Prostate gland (tissue), 2 donors: ENCODE results near the gene CXCR4. TPM values are rescaled to one million over a fixed set of nuclear protein-coding genes. Genes with fewer than 3 reads are reported as not detected.

Experiments
- DNase-seq: peaks from one replicate; pipeline ENCODE4 v3.0.0-alpha.2; 2019; ENCODE audit warnings: low spot score
- H3K27ac ChIP-seq, 2 donors: fragments of 200-600 bp; sonication (generic); 2 replicates each; pipeline ENCODE4 v1.5.1; 2017 to 2019
- H3K27me3 ChIP-seq: fragments of 200-600 bp; sonication (generic); replicated peaks from 2 replicates; pipeline ENCODE4 v1.5.1; 2019; ENCODE audit not compliant: insufficient read depth
- H3K36me3 ChIP-seq, 2 donors: fragments of 200-600 bp; sonication (generic); 1 replicate in 1 of 2; 2 replicates in 1 of 2; pipeline versions ENCODE4 v1.5.1 to v1.8.1; 2017 to 2019
- H3K4me1 ChIP-seq: fragments of 200-600 bp; sonication (generic); replicated peaks from 2 replicates; pipeline ENCODE4 v1.5.1; 2019
- H3K4me3 ChIP-seq, 2 donors: fragments of 200-600 bp; sonication (generic); 2 replicates each; pipeline ENCODE4 v1.5.1; 2017 to 2019
- H3K9me3 ChIP-seq: fragments of 200-600 bp; sonication (generic); 2 replicates; pipeline ENCODE4 v1.5.1; 2017
- CTCF ChIP-seq, 4 experiments: fragments of 200-600 bp in 2 of 4; fragments of 450-650 bp in 2 of 4; sonication (generic) in 2 of 4; IDR thresholded peaks; 1 replicate in 3 of 4; 2 replicates in 1 of 4; pipeline ENCODE4 v1.5.1; 2016 to 2019; ENCODE audit warnings: antibody characterized with exemption in 4 of 4, mild to moderate bottlenecking in 2 of 4, moderate library complexity in 2 of 4
- POLR2A ChIP-seq: fragments of 450-650 bp; IDR thresholded peaks from one replicate; pipeline ENCODE4 v1.6.1; 2016; ENCODE audit warnings: antibody characterized with exemption, mild to moderate bottlenecking
- POLR2AphosphoS5 ChIP-seq: sonication (generic); formaldehyde crosslinking; IDR thresholded peaks from one replicate; pipeline ENCODE4 v1.6.1; 2017; ENCODE audit warnings: antibody characterized with exemption
- WGBS: methylation state at CpG from one replicate; pipeline ENCODE4 v1.1.5; 2018; 5-methylcytosine and 5-hydroxymethylcytosine counted together
- intact Hi-C: fragments of 100-400 bp; cut with DNase I; formaldehyde crosslinking; loops from one replicate; pipeline ENCODE4 v1.14.2; 2022
- total RNA-seq, 2 donors: library from RNA; depleted of rRNA; stranded (reverse); fragments of >200 nt; gene quantifications; one replicate each; pipeline ENCODE4 v1.1.0, GENCODE V29; 2016

Gene CXCR4
- total RNA-seq, 2 donors from 2014 or later: 20.9 to 27.2 TPM

- no peaks in the 10 kb centered on the region for H3K9me3 ChIP-seq
- H3K4me1 ChIP-seq: no peaks in the 10 kb centered on the region
- no peak overlapping the region for H3K4me3 ChIP-seq
- no peak for DNase-seq
- no peak overlapping the region for H3K27ac ChIP-seq
- H3K36me3 ChIP-seq: no peaks in the 10 kb centered on the region
- H3K27me3 ChIP-seq: no peaks in the 10 kb centered on the region
- peak; percentile 6 for TF ChIP-seq POLR2AphosphoS5
- TF ChIP-seq CTCF (IDR thresholded peaks at IDR 0.05): no peak
- WGBS: 68% methylated on average over 4 of the region's 4 CpGs
- intact Hi-C loops: no loop called here
Observed at GRCh38 chr2:136129601-136130000, 11.7 kb upstream of the CXCR4 start.

GRCh38 chr2:136128905-136129304 lies 11.0 kb upstream of the CXCR4 start:
- TF ChIP-seq POLR2AphosphoS5: no peak
- no peak for TF ChIP-seq POLR2A
- no peak for TF ChIP-seq CTCF (IDR thresholded peaks at IDR 0.05)
- Histone ChIP-seq H3K4me1 (no peaks in the 10 kb centered on the region), H3K27me3 (no peaks in the 10 kb centered on the region), H3K4me3 (no peak overlapping the region), H3K36me3 (no peaks in the 10 kb centered on the region), H3K27ac (no peak overlapping the region), H3K9me3 (no peaks in the 10 kb centered on the region)
- DNase-seq: no peak
- WGBS: 66% methylated on average over 1 of the region's 1 CpG
- intact Hi-C loops: no loop called here

GRCh38 chr2:136128366-136128765 lies 10.4 kb upstream of the CXCR4 start:
- no peak for DNase-seq
- TF ChIP-seq POLR2A (no peak), POLR2AphosphoS5 (no peak), CTCF (IDR thresholded peaks at IDR 0.05) (no peak)
- no peak overlapping the region for H3K27ac ChIP-seq
- 98% methylated on average over 2 of the region's 2 CpGs for WGBS
- no peaks in the 10 kb centered on the region for H3K27me3 ChIP-seq
- H3K9me3 ChIP-seq: no peaks in the 10 kb centered on the region
- H3K4me1 ChIP-seq: no peaks in the 10 kb centered on the region
- intact Hi-C loops: no loop called here
- no peaks in the 10 kb centered on the region for H3K36me3 ChIP-seq
- H3K4me3 ChIP-seq: no peak overlapping the region

GRCh38 chr2:136127356-136127755 lies 9.4 kb upstream of the CXCR4 start:
- intact Hi-C loops: no loop called here
- TF ChIP-seq POLR2A (no peak), POLR2AphosphoS5 (no peak), CTCF (IDR thresholded peaks at IDR 0.05) (no peak)
- Histone ChIP-seq H3K27me3 (no peaks in the 10 kb centered on the region), H3K4me3 (no peak overlapping the region), H3K4me1 (no peaks in the 10 kb centered on the region), H3K27ac (no peak overlapping the region), H3K36me3 (no peaks in the 10 kb centered on the region), H3K9me3 (no peaks in the 10 kb centered on the region)
- 89% methylated on average over 6 of the region's 6 CpGs for WGBS
- no peak for DNase-seq

GRCh38 chr2:136126421-136126926 lies 8.5 kb upstream of the CXCR4 start:
- Histone ChIP-seq H3K27ac (no peak overlapping the region), H3K36me3 (no peaks in the 10 kb centered on the region), H3K4me1 (no peaks in the 10 kb centered on the region), H3K9me3 (no peaks in the 10 kb centered on the region), H3K27me3 (no peaks in the 10 kb centered on the region), H3K4me3 (no peak overlapping the region)
- DNase-seq: no peak
- WGBS: 63% methylated on average over 6 of the region's 6 CpGs
- TF ChIP-seq CTCF (IDR thresholded peaks at IDR 0.05) (no peak), POLR2A (no peak), POLR2AphosphoS5 (no peak)
- intact Hi-C loops: no loop called here
